GM21390 (cell line): ENCODE data around the gene PTRH2.

Source experiments
- ATAC-seq: cut with Tn5 transposase; IDR thresholded peaks from one replicate; pipeline ENCODE4 v1.9.1; 2021; ENCODE audit not compliant: unreplicated experiment

The PTRH2 gene

DNA sequence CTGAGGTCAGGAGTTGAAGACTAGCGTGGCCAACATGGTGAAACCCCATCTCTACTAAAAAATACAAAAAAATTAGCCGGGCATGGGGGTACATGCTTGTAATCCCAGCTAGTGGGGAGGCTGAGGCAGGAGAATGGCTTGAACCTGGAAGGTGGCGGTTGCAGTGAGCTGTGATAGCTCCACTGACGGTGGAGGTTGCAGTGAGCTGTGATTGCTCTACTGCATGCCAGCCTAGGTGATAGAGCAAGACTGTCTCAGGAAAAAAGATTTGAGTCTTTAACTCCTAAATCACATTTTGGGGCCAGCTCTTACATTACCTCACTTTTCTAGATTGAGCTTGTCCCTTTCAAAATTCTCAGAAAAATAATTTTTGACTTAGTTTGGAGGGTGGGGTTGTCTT, 15.4 kb upstream of the PTRH2 start:
- no peak for ATAC-seq

DNA sequence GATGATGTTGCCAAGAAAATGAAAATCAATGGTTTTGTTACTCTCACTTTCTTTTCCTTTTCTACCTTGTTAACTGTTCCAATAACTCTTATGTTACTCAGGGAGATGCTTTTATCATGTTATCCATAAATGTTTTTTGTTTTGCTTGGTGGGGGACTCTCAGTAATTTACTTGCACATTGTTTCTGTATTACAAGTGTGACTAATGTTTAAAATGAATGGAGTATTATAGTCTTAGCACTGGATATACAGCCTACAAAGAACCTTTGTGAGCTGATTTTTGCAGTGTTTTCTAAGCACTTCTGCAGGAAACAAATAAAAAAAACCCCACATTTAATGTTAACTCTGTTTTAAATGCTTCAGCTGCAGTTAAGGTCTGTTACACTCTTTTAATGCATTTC, 12.3 kb upstream of the PTRH2 start:
- ATAC-seq, result no peak

DNA sequence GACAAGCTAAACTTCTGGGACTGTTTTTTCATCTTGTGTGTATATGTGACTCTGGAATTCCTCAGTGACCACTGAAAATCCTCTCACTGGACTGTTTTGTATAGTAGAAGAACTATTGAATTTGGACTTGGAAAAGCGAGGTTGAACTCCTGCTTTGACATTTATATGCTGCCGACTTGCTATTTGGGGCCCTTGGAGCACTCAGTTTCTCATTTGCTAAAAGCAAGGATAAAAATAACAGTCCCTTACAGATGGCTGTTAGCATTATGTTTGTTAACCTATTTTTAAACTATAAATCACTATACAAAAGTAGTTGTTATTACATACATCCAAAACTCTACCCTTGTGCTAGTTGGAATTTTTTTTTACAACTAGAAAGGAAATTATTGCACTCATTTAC, 9.2 kb upstream of the PTRH2 start:
- no peak for ATAC-seq

DNA sequence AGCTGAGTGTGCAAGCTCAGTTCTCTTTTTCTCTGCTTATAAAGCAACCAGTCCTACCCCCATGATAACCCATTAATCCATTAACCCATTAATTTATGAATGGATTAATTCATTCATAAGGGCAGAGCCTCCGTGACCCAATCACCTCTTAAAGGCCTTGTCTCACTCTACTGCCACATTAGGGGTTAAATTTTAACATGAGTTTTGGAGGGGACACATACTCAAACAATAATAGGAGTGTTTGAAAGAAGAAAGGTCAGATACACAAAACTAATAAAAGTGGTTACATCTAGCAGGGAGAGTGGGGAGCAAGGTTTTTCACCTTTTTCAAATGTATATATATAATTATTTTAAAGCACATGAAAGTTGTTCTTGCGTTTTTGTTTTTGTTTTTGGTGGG, 7.0 kb upstream of the PTRH2 start:
- no peak for ATAC-seq

DNA sequence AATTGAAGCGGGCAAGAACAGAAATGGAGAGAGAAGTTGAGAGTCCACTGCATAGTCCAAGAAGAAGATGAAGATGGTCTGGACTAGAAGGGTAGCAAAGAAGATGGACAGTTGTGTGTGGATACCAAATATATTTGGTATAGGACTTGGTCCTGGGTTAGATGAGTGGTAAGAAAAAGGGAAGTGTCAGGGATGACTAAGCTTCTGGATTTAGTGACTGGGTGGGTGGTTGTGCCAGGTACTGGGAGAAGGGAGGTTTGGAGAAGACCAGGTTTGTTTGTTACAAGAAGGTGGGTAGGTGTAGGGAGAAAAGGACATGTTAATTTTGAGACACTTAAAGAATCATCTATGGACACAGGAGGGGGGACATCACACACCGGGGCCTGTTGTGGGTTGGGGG, 5.6 kb upstream of the PTRH2 start:
- ATAC-seq, result no peak

DNA sequence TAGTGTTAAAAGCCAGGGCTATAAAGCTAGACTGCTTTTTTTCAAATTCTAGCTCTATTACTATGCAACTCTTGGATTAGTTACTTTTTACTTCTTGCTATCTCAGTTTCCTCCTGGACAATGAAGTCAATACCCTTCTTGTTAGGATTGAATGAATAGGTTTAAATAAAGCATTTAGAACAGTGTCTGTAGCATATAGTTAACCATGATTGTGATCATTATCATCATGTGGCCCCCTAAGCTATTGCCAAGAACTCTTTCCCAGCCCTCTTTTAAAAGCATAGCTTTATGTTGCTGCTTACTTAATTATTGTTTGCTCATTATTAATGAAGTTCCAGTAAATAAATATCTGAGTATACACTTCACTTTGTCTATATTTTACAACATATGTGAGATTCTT, 4.7 kb upstream of the PTRH2 start:
- no peak for ATAC-seq

DNA sequence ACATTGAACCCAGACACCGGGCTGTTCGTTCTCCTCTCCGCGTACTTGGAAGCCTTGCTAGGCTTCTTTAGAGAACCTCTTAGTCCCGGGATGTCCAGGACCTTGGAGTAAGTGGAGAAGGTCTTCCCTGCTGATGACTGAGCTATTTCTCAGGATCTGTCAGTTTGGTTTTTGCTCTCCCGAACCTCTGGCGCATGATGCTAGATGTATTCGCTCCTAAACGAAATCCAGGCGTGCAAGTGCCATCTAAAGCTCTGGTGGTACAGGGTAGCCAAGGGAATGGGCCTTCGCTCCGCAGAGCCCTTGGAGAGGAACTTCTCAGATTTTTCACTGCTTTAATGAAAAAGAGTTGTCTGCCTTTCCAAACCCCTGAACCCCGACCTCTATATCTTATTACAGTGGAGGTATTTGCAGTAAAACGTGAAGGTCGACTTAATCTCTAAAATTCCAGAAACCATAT, 771 bp upstream of the PTRH2 start:
- ATAC-seq, result no peak

GRCh38 chr17:59702304-59702703, 4.9 kb downstream of the PTRH2 start:
- no peak for ATAC-seq

- no peak for ATAC-seq
Observed at GRCh38 chr17:59699786-59700185, 7.4 kb downstream of the PTRH2 start.

- ATAC-seq, result no peak
Observed at GRCh38 chr17:59699218-59699617, 8.0 kb downstream of the PTRH2 start.

DNA sequence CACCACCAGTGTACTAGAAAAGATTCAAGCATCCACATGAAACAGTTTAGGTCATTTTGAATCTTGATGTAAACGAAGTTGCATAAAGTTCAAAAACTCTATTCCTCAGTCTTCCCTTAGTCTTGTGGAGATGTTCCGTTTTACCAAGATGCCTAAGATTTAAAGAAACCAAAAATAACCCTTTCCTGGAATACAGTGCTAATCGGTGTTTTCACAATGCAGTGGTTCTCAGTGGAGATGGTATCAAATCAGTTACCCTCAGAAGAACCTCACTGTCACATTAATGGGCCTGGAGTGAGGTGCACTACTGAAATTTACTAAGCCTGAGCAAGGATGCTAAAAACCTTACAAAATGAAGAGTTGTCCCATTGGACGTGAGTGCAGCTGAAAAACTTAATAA, 9.1 kb downstream of the PTRH2 start:
- ATAC-seq, result no peak

- ATAC-seq, result no peak
Observed at GRCh38 chr17:59696682-59697277, 10.4 kb downstream of the PTRH2 start.

- no peak for ATAC-seq
Observed at GRCh38 chr17:59695945-59696681, 11.1 kb downstream of the PTRH2 start.

DNA sequence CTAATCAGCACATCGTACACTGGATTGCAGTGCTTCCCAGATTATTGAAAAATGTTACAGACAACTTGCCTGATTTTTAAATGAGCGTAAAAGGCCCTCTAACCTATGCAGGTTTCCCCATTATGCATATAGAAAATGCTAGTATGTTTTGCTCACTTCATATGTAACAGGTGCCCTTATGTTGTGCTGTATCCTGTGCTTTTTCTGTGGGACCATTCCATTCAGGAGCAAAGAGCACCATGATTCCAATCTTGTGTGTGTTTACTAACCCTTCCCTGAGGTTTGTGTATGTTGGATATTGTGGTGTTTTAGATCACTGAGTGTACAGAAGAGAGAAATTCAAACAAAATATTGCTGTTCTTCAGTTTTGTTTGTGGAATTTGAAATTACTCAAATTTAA, 12.9 kb downstream of the PTRH2 start:
- no peak for ATAC-seq

GRCh38 chr17:59693582-59693981, 13.6 kb downstream of the PTRH2 start:
- no peak for ATAC-seq

- no peak for ATAC-seq
Observed at GRCh38 chr17:59688496-59688895, 18.7 kb downstream of the PTRH2 start.

DNA sequence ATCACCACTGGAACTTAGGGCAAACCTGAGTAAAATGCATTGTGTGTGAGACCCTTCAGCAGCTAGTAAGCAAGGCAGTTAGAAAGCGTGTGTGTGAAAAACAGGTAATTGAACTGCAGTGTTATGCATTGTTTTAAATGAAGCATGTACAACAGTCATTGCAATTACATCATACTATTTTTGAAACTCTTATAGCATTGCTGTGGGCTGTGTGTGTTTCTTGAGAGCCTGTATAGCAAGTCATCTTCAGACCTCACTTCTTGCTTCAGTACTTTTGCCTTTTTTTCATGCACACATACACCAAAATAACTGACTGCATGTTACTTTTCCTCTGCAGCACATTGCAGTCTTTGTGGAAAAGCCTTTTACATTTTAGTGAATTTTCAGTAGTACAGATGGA, 19.2 kb downstream of the PTRH2 start:
- no peak for ATAC-seq

GRCh38 chr17:59684967-59685366, 22.3 kb downstream of the PTRH2 start:
- ATAC-seq, result no peak

DNA sequence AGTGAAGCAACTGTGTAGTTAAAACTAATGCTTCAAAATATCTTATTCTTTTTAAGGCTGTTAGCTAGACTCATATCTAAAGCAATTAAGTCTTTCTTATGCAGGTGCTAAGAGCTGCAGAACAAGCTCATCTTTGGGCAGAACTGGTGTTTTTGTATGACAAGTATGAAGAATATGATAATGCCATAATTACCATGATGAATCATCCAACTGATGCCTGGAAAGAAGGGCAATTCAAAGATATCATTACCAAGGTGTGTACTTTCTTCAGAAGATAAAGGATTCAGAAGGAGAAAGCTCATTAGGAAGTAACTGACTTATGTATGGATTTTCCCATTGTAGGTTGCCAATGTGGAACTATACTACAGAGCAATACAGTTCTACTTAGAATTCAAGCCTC, 23.9 kb downstream of the PTRH2 start:
- no peak for ATAC-seq

DNA sequence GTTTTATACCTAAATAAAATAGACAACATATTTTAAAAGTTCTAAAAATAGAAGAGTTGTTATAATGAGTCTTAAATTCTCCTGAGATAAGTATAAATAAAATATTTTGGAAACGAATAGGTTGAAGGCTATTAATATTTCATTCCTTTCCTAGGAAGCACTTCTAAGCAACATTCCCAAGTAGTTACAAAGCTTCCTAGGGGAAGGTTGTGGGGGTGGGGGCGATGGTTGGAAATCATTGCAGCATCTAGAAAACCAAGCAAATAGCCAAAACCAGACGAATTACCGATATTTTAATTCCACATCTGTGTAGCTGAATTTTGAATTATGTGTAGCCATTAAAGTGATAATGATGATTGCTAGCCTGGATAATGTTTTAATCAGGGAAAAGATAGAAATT, 26.9 kb downstream of the PTRH2 start:
- ATAC-seq, result no peak

DNA sequence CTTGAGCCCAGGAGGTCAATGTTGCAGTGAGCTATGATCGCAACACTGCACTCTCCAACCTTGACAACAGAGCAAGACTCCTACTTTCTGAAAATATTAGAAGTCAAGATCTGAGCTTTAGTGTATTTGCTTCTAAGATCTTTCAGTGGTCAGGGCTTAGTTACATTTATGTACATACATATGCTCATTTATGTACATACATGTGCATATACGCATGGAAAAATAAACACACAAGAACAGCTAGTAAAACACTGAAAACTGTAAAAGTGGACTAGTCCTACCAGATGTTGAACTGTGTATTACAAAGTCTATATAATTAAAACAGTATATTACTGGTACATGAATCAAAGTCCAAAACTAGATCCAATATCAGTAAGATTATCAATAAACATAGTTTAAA, 28.3 kb downstream of the PTRH2 start:
- ATAC-seq, result no peak

- no peak for ATAC-seq
Observed at GRCh38 chr17:59676716-59677115, 30.5 kb downstream of the PTRH2 start.

GRCh38 chr17:59675231-59675630, 32.0 kb downstream of the PTRH2 start:
- no peak for ATAC-seq
